Measurements from ENCODE around the gene CFAP410.

Gene CFAP410

DNA sequence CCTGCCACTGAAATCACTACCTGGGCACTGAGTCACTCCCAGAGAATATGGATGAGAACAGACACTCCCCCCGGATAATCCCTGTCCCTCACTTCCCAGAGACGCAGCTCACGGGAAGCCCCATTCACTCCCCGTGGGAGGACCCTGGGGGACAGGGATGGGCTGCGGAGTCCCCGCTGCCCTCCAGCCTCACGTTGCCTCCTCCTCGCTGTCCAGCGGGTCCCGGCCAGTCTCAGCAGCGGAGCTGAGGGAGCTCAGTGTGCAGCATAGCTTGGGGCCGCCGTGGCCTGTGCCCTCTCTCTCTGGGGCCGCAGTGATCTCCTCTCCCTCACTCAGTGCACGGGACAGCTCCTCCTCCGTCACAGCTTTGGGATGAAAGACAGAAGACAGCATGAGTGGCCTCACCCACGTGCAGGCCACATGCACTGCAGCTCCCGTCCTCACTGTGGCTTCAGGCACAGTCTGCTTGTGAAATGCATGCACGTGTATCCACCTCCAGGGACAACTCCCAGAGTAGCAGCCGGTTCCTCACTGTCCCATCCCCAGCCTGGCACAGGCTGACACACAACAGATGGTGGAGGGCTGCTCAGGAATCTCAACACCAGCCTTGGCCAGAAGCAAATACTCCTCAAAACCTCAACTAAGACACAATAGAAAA, 7.4 kb downstream of the CFAP410 start:
- no peak for DNase-seq (ENCODE audit: low spot score)

DNA sequence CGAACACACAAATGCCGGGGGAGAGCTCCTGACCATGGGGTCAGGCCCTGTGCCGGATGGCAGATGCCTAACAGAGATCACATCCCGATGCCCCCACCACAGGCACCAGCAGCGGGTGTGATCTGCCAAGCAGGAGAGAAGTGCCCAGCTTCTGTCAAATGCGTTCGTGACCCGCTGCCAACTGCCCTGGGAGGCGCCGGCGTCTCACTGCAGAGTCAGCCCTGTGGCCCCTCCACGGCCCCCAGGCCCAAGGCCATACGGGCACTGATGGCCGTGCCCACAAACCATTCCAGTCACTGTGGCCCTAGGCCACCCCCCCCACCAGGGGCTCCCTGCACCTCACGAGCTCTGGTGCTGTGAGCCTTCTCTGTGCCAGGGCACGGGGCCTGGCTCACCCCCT, 8.0 kb downstream of the CFAP410 start:
- no peak for DNase-seq (ENCODE audit: low spot score)

DNA sequence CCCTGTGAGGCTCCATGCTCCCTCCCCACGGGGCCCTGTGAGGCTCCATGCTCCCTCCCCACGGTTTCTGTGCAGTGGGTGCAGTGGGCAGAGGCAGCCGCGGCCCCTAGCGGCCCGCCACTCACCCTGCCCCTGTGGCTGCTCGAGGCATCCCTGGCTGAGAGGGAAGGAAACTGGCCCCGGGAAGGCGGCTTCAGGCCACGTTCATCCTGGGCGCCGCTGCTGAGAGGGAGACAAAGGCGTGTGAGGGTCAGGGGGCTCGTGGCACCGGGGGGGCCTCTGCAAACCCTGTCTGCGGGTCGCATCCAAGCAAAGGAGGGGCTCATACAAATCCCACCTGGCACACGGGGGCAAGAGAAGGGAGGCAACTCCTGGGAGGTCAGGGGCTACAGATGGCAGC, 8.5 kb downstream of the CFAP410 start:
- no peak for DNase-seq (ENCODE audit: low spot score)

DNA sequence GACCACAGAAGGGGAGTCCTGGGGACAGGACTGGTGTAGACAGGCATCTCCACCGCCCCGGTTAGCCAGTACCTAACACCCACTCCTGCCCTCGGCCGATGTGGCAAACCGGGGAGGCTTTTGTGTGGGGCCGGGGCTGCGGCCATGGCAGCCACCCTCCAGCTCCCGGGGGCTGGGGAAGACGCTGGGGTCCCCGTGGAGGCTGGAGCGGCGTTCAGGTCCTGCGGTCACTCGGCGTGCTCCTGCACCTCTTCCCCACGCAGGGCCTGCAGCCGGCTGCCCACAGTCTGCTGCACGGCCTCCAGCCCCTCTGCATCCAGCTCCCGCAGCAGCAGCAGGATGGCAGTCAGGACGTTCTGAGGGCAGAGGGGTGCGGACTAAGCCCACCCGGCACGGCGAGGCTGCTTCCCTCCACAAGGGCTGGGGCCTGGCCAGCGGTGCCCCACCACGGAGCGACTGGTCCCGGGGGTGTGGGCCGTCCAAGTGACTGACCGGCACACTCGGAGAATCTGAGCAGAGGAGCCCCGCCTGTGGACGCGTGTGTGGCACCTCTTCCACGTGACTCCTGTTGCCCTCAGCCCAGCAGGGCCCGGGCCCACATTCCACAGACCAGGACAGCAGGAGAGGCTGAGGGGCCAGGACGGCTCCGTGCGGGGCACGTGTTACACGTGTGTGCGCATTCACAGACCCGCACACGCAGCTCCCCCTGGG, 9.1 kb downstream of the CFAP410 start:
- DNase-seq (ENCODE audit: low spot score) = no peak

DNA sequence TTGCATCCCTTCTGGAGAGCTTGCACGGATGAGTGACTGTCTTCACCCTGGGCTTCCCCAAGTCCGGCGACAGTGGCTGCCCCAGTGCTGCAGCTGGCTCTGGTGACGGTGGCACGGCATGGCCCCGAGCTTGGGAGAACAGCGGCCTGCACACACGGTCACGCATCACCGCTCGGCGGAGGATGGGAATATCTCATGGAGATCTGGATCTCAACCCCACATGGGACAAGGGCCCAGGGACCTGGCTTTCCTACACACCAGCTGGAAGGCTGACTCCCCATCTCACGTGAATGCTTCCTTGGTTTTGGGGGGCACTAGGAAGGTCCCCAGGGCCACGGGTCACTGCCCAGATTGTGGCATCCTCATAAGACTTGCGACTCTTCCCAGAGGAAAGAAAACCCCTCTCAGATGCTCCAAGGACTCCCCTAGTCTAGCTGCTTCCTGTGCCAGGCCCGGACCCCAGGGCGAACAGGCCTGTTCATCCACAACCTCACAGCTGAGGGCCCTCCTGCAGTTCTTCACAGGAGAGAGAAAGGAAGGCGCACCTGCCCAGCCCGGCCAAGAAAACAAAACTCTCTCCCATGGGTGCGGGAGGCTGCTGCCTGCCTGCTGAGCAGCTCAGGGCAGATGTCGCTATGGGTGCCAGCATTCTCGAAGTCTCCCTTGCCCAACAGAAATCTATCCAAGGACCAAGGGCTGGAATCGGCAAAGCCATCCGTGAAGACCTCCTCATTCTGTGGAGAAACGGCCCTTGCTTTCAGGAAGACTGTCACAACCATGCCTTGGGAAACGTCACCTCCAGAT, 9.9 kb downstream of the CFAP410 start:
- DNase-seq (ENCODE audit: low spot score) = peak; percentile 65

DNA sequence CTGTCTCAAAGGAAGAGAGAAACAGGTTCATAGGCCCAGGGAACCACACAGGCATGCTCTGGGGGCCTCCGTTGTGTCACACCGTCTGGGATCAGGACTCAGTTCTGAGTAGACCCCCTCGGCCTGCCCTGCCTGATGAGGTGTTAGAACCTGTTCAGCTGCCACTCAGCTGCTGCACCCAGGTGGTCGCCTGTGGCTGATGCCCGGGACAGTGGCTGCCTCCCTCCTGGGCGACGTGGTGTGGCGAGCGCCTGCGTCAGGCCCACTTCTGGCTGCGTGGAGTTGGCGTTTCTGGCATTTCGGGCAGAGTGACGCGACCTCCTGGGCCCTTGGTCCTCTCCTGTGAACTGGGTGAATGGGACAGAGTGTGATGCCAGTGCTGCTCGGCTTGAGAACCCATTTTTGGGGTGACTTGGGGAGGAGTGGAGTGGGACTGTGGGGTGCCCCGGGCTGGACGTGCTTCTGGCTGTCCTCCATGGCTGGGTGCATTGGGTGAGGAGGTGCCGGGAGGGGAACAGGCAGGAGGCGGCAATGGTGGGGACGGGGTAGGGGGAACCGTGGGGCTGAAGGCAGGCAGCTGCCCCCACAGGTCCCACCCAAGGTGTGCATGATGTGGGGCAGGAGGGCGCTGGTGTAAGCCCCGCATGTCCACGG, 10.8 kb downstream of the CFAP410 start:
- no peak for DNase-seq (ENCODE audit: low spot score)

DNA sequence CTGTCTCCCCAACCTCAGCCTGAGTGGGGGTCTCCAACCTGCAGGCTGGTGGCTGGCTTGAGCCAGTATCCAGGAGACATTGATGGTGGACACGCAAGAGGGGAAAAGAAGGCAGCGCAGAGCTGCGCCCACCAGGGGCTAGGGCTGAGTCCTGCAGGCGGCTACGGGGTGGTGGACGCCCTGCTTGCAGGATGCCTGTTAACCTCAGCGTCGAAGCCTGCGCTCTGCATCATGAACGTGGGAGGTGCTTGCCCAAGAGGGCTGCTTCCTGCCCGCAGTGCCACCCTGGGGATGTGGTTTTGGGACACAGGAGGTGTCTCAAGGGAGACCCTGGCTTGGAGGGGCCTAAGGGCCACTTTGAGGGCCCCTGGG, 11.6 kb downstream of the CFAP410 start:
- DNase-seq (ENCODE audit: low spot score) = no peak

DNA sequence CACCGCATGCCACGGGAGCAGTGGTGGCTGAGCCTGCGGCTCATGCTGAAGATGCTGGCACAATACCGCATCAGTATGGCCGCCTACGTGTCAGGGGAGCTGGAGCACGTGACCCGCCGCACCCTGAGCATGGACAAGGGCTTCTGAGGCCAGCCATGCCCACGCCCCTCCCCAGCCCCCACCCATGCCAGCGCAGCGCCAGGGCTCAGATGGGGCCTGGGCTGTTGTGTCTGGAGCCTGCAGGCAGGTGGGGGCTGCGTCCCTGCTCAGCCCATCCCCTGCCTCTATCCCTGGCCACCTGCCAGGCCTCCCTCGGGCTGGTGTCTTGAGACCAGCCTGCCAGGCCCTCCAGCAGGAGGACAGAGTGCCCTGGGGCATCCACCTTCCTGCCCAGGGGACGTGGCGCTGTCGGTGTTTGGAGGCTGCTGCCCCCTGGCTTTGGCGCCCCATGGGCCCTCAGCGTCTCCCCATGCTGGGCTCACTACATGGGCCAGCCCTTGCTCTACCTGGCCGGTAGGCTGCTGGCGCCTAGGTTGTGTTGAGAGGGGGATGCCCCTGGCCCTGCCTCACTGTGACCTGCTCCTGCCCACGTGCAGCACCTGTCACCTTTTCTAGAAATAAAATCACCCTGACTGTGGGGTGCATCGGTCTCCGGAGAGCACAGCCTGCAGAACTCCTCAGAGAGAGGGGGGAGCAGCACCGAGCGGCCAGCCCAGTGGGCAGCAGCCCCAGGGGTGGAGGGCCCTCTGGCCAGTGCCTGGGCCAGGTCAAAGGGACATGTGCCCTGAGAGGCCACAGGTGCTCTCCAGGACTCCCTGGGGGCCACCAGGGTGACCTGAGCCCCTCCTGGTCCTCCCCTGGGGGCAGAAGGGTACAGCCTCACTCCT, 12.2 kb downstream of the CFAP410 start:
- no peak for DNase-seq (ENCODE audit: low spot score)

DNA sequence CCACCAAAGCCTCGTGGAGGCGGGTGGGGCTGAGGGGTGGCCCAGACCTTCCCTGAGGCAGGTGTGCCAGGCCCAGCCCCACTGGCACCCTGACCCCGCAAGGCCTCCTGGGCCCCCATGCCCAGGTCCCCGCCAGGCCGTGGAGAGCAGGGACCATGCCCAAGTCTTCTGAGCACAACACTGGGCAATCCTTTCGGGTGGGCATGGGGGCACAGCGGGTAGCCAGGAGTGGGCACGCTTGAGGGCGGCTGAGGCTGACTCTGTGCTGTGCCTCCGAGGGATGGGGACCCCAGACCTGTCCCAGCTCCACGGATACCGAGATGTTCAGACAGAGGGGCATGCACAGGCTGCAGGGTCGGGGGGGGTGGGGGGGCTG, 12.9 kb downstream of the CFAP410 start:
- no peak for DNase-seq (ENCODE audit: low spot score)

DNA sequence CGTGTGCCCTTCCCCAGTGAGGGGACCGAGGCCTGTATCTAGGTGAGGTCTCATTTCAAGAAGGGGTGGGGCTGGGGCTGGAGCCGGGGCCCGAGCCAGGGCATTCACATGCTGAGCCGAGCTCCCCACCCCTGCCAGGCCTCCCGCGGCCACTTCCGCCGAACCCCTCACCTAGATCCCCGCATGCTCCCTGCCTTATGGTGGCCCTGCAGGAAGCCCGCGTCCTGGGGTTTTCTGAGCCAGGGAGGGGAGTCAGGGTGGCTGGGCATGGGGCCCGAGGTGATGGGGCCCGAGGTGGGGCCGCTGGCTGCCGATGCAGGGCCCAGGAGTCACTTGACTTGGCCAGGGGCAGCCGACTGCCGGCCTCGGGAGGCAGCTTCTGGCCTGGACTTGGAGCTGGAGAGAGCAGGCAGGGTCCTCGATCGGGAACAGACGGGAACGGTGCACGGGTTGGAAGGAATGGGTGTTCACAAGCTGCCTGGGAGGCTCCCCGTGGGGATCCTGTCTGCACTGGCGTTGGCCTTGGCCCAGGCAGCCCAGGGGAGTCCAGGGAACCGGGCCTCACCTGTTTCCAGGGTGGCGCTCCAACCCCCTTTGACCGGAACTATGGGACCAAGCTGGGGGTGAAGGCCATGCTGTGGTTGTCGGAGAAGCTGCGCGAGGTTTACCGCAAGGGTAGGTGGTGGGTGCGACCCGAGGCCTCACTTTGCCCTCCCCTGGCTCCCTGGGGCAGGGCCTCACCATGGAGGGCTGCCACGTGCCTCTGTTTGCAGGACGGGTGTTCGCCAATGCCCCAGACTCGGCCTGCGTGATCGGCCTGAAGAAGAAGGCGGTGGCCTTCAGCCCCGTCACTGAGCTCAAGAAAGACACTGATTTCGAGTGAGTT, 13.6 kb downstream of the CFAP410 start:
- DNase-seq (ENCODE audit: low spot score) = no peak

DNA sequence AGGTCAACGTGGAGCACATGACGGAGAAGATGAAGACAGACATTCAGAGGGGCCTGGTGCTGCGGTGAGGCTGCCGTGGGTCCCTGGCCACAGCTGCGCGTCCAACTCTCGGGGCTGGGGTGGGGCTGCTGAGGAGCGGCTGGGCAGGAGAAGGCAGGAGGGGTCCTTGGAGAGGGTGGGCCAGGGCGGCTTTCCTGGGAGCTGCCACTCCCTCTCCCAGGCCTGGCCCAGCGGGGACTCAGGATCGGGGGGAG, 14.4 kb downstream of the CFAP410 start:
- no peak for DNase-seq (ENCODE audit: low spot score)

DNA sequence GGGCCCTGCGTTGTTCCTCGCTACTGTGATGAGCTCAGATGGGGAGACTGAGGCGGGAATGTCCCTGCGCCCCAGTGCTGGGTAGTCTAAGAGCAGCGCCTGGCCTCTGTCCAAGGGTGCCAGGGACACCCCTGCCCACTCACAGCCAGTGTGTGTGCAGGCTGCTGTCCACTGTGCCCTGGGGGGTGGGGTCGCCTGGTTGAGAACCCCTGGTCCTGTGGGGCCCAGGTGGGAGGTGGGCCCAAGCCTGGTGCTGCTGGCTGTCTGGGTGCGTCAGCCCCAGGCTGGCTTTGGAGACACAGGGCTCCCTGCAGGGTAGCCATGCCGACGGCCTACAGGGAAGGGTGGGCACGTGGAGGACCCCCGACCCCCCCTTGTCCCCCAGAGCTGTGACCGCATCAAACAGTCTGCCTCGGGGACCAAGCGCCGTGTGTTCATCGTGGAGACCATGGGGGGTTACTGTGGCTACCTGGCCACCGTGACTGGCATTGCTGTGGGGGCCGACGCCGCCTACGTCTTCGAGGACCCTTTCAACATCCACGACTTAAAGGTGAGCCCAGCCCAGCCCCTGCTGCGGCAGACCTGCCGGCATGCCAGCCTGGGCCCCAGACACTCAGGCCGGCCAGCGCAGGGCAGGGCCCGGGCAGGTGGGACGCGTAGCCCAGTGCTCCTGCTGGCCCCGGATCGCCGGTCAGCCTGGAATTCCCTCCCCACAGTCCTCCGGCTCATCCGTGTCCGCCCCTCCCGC, 14.9 kb downstream of the CFAP410 start:
- DNase-seq (ENCODE audit: low spot score) = no peak

DNA sequence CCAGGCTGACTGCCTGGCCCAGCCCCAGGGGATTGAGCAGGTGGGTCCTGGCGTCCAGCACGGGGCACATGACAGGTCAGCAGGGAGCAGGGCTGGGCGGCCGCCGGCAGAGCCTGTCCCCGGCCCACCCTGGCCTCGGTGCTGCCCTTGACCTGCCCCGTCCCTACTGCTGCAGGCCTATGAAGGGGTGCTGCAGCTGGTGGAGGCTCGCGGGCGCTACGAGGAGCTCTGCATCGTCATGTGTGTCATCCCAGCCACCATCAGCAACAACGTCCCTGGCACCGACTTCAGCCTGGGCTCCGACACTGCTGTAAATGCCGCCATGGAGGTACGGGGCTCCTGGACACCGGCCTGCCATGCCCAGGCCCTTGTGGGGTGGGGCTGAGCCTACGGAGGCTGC, 15.6 kb downstream of the CFAP410 start:
- DNase-seq (ENCODE audit: low spot score) = no peak

DNA sequence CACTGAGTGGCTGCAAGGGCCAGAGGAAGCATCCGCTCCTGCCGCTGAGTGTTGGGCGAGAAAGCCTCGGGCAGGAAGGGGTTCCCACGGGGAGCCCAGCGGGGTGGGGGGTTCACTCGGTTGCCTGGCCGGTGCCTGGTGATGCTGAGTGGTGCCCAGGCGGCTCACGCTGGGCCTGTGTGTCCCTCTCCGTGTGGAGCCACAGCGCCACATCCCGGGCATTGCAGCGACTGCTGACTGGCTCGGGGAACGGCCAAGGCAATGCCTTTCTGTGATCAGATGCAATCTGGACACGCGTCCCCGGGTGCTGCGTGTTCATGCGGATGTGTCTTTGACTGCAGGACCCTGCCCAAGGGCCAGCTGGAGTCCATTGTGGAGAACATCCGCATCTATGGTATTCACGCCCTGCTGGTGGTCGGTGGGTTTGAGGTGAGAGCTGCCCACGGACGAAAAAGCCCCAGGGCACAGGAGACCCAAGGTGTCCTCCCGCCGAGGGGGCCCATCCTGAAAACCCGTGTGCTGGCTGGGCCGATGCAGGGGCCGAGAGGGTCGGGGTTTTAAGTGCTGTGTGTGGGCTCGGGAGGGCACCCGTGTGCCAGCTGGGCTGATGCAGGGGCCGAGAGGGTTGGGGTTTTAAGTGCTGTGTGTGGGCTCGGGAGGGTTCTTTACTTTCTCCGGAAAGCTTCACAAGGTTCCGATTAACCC, 16.4 kb downstream of the CFAP410 start:
- no peak for DNase-seq (ENCODE audit: low spot score)

DNA sequence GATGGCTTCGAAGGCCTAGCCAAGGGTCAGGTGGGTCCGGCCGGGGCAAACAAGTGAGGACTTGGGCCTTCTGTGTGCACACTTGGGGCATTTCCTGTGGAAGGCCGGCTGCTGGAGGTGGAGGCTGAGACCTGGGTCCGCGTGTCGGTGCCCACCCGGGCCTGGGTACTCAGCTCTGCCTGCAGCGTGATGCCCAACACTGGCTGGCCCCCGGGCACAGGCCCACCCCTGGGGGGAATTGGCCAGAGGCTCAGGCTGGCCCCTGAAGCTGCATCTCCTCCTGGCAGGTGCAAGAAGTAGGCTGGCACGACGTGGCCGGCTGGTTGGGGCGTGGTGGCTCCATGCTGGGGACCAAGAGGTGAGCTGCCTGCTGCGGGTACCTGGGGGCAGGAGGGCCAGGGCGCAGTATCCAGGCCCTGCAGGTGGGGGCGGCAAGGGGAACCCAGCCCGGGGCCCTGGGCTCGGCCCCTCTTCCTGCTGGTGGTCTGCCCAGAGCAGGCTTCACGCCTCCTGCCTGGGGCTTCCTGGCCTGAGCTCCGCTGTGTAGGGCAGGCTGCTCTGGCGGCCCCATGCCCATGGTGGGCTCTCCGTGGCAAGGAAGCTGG, 17.2 kb downstream of the CFAP410 start:
- no peak for DNase-seq (ENCODE audit: low spot score)

DNA sequence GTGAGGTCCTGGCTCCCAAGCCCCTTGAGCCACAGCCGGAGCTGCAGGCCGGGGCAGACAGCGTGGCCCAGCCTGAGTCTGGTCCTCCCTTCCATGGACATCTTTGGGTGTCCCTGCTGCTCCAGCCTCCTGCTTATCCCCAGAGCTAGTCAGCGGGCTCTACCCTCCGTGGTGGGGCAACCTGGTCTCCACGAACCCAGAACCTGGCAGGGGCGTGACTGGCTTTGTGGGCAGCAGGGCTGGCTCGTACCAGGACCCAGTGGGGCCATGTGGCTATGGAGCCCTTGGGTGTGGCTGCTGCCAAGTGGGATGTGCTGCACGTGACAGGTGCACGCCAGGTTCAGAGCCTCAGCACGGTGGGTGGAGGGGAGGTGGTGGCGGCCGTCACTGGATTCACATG, 18.3 kb downstream of the CFAP410 start:
- no peak for DNase-seq (ENCODE audit: low spot score)

DNA sequence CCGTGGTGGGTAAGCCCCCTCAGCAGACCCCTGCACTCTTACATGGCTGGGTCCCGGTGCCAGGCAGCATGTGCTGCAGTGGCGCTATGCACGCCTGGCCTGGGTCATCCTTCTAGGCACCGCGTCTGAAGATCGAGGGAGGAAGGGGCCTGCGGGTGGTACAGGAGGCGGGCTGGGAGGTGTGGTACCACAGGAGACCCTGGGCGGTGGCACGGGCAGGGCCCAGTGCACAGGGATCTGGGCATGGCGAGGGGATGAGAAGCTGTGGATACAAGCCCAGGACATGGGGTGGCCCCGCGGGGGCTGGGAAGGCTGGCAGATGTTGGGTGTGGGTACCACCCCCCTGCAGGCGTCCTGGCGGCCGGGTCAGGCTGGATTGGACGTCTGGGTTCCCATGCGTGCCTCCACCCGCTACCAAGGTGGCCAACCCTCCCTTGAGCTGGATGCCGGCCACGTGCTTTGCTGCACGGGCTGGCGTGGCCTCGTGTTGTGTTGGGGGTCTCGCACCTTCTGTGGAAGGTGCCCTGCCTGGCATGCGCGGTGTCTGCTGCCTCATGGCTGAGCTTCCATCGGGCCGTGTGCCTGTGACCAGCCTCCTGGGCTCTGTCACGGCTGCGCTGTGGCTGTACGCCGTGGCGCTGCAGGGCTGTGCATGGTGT, 19.7 kb downstream of the CFAP410 start:
- no peak for DNase-seq (ENCODE audit: low spot score)

Measured in SK-N-DZ (cell line).